CD1c-positive myeloid dendritic cell (primary cell): ENCODE data around the gene SHC2.

Experiments
- DNase-seq: peaks from one replicate; pipeline ENCODE4 v3.0.0-alpha.2; 2016; ENCODE audit errors: extremely low spot score

Gene SHC2, protein sequence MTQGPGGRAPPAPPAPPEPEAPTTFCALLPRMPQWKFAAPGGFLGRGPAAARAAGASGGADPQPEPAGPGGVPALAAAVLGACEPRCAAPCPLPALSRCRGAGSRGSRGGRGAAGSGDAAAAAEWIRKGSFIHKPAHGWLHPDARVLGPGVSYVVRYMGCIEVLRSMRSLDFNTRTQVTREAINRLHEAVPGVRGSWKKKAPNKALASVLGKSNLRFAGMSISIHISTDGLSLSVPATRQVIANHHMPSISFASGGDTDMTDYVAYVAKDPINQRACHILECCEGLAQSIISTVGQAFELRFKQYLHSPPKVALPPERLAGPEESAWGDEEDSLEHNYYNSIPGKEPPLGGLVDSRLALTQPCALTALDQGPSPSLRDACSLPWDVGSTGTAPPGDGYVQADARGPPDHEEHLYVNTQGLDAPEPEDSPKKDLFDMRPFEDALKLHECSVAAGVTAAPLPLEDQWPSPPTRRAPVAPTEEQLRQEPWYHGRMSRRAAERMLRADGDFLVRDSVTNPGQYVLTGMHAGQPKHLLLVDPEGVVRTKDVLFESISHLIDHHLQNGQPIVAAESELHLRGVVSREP

DNA sequence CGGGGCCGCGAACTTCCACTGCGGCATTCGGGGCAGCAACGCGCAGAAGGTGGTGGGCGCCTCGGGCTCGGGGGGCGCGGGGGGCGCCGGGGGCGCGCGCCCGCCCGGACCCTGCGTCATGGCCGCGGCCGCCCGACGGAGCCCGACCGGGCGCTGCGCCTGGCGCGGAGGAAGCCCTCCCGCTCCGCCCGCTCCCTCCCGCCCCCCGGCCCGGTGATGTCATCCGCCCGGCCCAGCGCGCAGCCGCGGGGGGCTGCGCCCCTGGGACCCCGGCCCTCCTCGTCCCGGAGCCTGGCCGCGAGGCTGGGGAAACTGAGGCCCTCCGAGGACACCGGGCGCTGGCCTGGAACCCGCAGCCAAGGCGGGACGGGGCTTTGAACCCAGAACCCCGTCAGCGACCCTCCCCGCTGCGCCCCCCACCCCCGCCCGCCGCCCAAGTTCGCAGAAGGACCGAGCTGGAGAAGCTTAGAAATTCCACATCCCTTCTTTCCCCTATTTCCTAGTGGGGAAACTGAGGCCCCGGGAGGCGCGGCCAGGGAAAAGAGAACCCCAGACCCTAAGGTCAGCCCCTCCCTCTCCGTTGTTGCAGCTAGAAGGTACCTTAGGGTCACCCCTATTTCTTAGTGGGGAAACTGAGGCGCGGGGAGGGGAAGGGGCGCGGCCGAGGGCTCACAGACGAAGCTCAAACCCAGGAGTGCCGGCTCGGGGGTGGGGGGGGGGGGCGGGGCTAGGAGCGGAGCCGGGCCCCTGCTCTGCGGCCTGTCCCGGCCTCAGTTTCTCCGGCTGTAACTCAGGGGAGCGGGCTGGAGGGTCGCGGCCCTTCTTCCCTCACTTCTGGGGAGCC is at the start of gene SHC2:
TSS of gene SHC2 (minus strand) at position 157 of the 844 bp plus-strand sequence. CDS start at position 120, 37 bp downstream.
- no peak for DNase-seq

DNA sequence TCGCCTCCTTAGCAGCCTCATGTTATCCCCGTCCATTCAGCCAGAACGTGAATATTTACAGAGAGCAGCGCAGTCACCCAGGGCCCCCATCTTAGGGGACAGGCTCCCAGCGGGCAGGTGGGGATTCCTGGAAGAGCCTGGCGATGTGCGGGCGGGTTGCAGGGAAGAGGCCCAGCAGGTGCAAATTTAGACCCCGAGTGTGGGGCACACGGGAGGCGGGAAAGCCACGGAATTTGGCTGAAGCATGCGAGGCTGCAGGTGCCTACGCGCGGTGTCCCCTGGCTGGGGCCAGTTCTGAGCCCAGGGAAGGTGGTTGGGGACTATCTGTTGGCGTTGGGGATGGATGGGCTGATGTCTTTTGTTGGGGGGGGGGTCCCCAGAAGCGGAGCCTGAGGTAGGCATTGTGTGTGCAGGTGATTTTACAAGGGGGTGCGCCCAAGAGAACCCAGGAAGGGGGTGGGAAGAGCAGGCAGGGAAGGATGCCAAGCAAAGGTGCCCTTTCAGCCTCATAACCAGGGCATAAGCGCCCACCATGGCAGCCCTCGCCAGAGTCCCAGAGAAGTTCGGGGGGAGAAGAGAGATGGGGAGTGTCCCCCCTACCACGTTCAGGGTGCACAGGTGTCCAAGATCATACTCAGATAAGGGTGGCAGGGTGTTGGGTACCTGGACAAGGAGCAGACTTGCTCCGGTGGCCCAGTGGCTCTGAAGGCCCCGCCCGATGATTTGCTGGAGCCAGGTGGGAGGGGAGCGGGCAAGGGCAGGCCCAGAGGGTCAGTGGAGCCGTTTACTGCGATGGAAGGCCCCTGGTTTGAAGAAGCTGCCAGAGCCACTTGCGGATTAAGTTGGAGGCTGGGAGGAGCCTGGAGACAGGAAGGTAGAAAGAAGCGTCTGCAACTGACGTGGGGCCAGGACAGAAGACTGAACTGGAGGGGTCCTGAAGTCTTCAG is 47.6 kb upstream of the SHC2 start:
- no peak for DNase-seq

DNA sequence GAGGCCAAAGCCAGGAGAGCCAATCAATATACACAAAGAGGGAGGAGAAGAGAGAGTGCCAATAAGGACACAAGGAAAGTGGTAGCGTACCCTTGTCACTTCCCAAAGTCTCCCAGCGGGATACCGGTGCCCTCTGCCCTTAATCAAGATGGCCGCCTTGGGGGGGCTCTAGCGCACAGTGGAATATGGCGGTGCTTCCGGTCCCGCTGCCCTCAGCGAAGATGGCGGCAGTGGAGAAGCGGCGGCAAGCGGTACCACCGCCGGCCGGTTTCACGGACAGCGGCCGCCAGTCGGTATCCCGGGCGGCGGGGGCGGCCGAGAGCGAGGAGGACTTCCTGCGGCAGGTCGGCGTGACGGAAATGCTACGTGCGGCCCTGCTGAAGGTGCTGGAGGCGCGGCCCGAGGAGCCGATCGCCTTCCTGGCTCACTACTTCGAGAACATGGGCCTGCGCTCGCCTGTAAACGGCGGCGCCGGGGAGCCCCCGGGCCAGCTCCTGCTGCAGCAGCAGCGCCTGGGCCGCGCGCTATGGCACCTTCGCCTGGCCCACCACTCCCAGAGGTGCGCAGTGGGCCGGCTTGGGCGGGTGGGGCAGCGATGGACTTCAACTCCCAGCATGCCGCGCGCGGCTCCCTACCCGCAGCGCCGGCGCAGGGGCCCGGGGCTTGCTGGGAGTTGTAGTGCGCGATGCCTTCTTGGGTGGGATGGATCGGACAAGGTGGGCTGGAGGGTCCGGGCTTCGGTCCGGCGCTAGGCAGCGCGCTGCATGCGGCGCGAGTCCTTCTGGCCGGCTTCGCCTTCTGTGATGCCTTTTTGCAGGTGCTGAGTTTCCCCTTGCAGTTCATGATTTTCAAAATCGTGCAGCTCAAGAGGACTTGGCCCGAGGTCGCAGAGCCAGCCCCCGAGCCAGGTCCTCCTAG is 46.7 kb upstream of the SHC2 start, which contains the start of gene TPGS1:
TSS of gene TPGS1 (plus strand) at position 212 of the 918 bp plus-strand sequence. CDS start at position 222, 10 bp downstream.
- DNase-seq = peak; percentile 99

GRCh38 chr19:506404-507285 is 45.8 kb upstream of the SHC2 start:
- peak; percentile 88 for DNase-seq

GRCh38 chr19:504616-505015 is 43.8 kb upstream of the SHC2 start:
- no peak for DNase-seq

DNA sequence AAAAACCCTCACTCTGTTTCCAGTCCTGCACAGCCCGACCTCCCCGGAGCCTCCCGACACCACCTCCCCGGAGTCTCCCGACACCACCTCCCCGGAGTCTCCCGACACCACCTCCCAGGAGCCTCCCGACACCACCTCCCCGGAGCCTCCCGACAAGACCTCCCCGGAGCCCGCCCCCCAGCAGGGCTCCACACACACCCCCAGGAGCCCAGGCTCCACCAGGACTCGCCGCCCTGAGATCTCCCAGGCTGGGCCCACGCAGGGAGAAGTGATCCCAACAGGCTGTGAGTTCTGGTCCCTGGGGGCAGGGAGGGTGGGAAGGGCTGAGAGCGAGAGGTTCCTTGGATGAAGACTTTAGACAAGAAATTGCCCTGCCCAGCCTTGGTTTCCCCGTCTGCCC is 40.8 kb upstream of the SHC2 start:
- no peak for DNase-seq

DNA sequence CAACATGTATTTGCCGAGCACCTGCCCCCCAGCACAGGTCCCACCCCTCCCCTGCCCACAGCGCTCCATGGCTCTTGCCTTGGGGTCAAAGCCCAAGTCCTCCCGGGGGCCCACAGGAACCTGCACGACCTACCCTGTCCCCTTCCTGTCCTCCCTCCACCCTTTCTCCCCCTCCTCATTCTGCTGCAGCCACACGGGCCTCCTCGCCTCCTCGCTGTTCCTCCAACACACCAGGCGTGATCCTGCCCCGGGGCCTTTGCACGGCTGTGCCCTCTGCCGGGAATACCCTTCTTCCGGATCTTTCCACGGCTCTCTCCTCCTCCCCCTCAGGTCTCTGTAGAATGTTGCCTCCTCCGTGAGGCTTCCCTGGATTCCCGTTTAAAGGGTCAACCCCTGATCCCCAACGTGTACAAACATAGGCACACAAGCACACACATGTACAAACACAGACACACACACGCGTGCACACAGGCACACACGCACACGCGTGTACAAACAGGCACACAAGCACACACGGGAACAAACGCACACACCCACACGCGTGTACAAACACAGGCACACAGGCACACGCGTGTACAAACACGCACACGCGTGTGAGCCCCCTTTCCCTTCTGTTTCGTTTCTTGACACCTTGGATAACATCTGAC is 38.3 kb upstream of the SHC2 start:
- no peak for DNase-seq

DNA sequence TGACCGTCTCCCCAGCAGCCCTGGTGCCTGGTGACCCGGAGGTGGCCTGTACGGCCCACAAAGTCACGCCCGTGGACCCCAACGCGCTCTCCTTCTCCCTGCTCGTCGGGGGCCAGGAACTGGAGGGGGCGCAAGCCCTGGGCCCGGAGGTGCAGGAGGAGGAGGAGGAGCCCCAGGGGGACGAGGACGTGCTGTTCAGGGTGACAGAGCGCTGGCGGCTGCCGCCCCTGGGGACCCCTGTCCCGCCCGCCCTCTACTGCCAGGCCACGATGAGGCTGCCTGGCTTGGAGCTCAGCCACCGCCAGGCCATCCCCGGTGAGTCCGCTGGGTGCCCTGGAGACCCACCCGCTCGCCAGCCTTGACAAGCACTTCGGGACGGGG is 37.7 kb upstream of the SHC2 start:
- no peak for DNase-seq

DNA sequence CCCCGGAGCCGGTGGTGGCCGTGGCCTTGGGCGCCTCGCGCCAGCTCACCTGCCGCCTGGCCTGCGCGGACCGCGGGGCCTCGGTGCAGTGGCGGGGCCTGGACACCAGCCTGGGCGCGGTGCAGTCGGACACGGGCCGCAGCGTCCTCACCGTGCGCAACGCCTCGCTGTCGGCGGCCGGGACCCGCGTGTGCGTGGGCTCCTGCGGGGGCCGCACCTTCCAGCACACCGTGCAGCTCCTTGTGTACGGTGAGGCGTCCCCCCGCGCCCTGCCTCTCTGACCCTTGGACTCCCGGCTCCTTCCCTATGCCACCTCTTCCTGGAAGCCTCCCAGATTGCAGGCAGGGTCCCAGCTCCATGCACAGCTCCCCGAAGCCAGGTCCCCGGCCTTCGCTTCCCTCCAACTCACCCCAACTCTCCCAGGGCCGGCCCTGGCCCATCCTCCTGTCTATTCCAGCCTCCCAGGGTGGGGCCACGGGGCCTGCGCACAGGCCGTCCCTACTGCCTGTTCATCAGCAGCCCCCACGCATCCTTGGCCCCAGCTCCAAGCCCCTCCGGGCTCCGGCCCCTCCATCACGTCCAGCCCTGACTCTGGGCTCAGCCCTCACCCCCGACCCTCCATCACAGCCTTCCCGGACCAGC is 37.2 kb upstream of the SHC2 start:
- no peak for DNase-seq

- no peak for DNase-seq
Measured at GRCh38 chr19:497491-497868, 36.6 kb upstream of the SHC2 start.

DNA sequence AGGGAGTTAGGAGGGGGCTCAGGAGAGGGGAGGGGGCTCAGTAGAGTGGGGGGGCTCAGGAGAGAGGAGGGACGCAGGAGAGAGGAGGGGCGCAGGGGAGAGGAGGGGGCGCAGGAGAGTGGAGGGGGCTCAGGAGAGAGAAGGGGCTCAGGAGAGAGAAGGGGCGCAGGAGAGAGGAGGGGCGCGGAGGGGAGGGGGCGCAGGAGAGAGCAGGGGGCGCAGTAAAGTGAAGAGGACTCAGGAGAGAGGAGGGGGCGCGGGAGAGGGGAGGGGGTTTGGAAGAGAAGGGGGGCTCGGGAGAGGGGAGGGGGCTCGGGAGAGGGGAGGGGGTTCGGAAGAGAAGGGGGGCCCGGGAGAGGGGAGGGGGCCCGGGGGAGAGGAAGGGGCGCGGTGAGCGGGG is 36.2 kb upstream of the SHC2 start:
- DNase-seq = no peak

DNA sequence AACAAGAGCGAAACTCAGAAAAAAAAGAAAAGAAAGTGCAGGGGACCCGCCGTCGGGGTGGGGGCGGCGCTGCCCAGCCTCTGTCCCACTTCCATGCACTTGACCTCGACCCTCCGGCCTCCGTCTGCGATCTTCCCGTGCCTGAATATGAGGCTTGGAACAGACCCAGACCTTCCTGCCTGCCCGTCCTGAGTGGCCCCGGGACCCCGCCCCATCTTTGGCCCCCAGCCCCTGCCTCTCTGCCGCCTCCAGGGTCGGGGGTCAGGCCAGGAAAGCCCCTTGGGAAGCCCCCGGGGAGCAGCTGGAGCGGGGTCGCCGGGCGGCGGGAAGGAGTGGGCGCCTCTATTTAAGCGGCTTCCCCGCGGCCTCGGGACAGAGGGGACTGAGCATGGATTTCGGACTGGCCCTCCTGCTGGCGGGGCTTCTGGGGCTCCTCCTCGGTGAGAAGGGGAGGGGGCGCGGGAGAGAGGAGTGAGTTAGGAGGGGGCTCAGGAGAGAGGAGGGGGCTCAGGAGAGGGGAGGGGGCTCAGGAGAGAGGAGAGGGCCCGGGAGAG is 35.4 kb upstream of the SHC2 start, which contains the start of gene MADCAM1:
TSS of gene MADCAM1 (plus strand) at position 375 of the 554 bp plus-strand sequence. CDS start at position 389, 14 bp downstream.
- no peak for DNase-seq

DNA sequence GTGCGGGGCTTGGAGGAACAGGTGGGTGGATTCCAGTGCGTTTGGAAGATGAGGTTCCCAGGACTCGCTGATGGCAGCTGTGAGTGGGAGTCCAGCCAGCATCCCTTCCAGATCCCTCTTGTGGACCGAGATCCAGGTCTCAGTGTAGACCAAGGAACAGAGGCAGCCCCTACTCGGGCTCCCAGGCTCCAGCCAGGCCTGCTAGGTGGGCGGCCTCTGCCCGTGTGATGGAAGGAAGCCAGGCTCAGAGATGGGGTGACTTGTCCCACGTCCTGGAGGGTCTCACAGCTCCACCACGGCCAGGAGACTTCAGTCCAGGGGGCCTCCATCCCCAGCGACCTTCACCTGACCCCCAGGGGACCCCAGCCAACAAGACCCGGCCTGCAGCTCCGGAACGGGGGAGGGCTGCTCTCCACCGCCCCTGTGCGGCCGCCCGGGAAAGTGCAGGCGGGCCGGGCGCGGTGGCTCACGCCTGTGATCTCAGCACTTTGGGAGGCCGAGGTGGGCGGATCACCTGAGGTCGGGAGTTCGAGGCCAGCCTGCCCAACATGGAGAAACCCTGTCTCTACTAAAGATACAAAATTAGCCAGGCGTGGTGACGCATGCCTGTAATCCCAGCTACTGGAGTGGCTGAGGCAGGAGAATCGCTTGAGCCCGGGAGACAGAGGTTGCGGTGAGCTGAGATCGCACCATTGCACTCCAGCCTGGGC is 34.7 kb upstream of the SHC2 start:
- peak; percentile 46 for DNase-seq

GRCh38 chr19:495081-495401 is 34.2 kb upstream of the SHC2 start:
- no peak for DNase-seq

DNA sequence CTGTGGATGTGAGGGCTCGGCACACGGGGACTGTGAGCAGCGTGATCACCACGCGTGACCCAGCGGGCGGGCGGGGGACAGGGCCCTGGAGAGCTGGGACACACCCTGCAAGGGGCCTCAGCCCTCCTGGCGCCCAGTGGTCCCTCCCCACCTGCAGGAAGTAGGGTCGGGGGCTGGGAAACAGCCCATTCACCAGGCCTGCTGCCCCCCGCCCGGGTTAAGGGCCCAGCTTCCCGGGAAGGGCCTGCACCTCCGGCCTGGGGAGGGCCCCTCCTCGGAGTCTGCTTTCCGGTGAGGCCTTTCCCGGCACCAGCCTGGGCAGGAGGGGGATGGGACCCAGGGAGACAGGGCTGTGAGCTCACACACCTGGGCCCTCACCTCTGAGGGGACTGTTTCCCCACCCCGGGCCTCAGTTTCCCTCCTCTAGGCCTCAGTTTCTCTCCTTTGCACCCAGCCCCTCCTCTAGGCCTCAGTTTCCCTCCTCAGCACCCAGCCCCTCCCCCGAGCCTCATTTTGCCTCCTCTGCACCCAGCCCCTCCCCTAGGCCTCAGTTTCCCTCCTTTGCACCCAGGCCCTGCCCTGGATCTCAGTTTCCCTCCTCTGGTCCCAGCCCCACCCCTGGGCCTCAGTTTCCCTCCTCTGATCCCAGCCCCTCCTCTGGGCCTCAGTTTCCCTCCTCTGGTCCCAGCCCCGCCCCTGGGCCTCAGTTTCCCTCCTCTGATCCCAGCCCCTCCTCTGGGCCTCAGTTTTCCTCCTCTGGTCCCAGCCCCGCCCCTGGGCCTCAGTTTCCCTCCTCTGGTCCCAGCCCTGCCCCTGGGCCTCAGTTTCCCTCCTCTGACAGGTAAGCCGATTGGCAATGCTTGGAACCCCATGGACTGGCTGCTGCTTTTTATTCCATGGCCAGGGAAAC is 33.6 kb upstream of the SHC2 start:
- no peak for DNase-seq
